Measurements from ENCODE around the gene PHLDB2.
"Not testable (repeated sequence)": the region's sequence is repeated elsewhere in the genome, so short reads cannot be mapped to it uniquely, and the experiment has no call there.

The PHLDB2 gene

GRCh38 chr3:111813979-111814378 lies 45.1 kb upstream of the PHLDB2 start:
- no peak for TF ChIP-seq CTCF (IDR thresholded peaks at IDR 0.05)
- Mint-ChIP-seq H3K4me1 (peaks cover 7% of the 10 kb centered on the region), H3K36me3 (ENCODE audit: low read depth) (peaks cover 21% of the 10 kb centered on the region), H3K9me3 (peaks cover 50% of the 10 kb centered on the region), H3K27me3 (ENCODE audit: low read depth, poor library complexity) (peaks cover 6% of the 10 kb centered on the region), H3K4me3 (no peak overlapping the region), H3K27ac (no peak overlapping the region)
- DNase-seq, result no peak

GRCh38 chr3:111816771-111817170 lies 42.3 kb upstream of the PHLDB2 start:
- not testable (repeated sequence) for H3K27me3 Mint-ChIP-seq (ENCODE audit: low read depth, poor library complexity); H3K4me1 Mint-ChIP-seq; H3K4me3 Mint-ChIP-seq; H3K27ac Mint-ChIP-seq; DNase-seq
- H3K9me3 Mint-ChIP-seq, result peaks cover 63% of the 10 kb centered on the region
- peaks cover 21% of the 10 kb centered on the region for H3K36me3 Mint-ChIP-seq (ENCODE audit: low read depth)

- no peak for DNase-seq
- peaks cover 2% of the 10 kb centered on the region for H3K27me3 Mint-ChIP-seq (ENCODE audit: low read depth, poor library complexity)
- peaks cover 18% of the 10 kb centered on the region for H3K4me1 Mint-ChIP-seq
- H3K27ac Mint-ChIP-seq, result no peak overlapping the region
- TF ChIP-seq CTCF (IDR thresholded peaks at IDR 0.05), result no peak
- H3K9me3 Mint-ChIP-seq, result peaks cover 52% of the 10 kb centered on the region
- peaks cover 19% of the 10 kb centered on the region for H3K36me3 Mint-ChIP-seq (ENCODE audit: low read depth)
- no peak overlapping the region for H3K4me3 Mint-ChIP-seq
These were observed 39.1 kb upstream of the PHLDB2 start for GRCh38 chr3:111819927-111820326.

GRCh38 chr3:111820651-111821050 lies 38.4 kb upstream of the PHLDB2 start:
- Mint-ChIP-seq H3K4me3 (no peak overlapping the region), H3K36me3 (ENCODE audit: low read depth) (peaks cover 12% of the 10 kb centered on the region), H3K9me3 (peaks cover 44% of the 10 kb centered on the region), H3K4me1 (peaks cover 18% of the 10 kb centered on the region), H3K27me3 (ENCODE audit: low read depth, poor library complexity) (peaks cover 2% of the 10 kb centered on the region), H3K27ac (no peak overlapping the region)
- no peak for TF ChIP-seq CTCF (IDR thresholded peaks at IDR 0.05)
- no peak for DNase-seq

GRCh38 chr3:111821891-111822290 lies 37.2 kb upstream of the PHLDB2 start:
- Mint-ChIP-seq H3K27ac (no peak overlapping the region), H3K36me3 (ENCODE audit: low read depth) (peaks cover 3% of the 10 kb centered on the region), H3K27me3 (ENCODE audit: low read depth, poor library complexity) (peaks cover 2% of the 10 kb centered on the region), H3K9me3 (peaks cover 32% of the 10 kb centered on the region), H3K4me1 (peaks cover 19% of the 10 kb centered on the region), H3K4me3 (no peak overlapping the region)
- DNase-seq, result no peak
- no peak for TF ChIP-seq CTCF (IDR thresholded peaks at IDR 0.05)

- DNase-seq, result no peak
- Mint-ChIP-seq H3K9me3 (peaks cover 24% of the 10 kb centered on the region), H3K27me3 (ENCODE audit: low read depth, poor library complexity) (no peaks in the 10 kb centered on the region), H3K27ac (no peak overlapping the region), H3K4me3 (no peak overlapping the region), H3K36me3 (ENCODE audit: low read depth) (no peaks in the 10 kb centered on the region), H3K4me1 (peaks cover 23% of the 10 kb centered on the region)
- TF ChIP-seq CTCF (IDR thresholded peaks at IDR 0.05), result no peak
These were observed 36.3 kb upstream of the PHLDB2 start for GRCh38 chr3:111822804-111823203.
